GM19455 (cell line): ENCODE results near the gene ETFA.

Experiments used
- ATAC-seq: cut with Tn5 transposase; IDR thresholded peaks from one replicate; pipeline ENCODE4 v1.9.1; 2021; ENCODE audit not compliant: unreplicated experiment

ETFA gene

GRCh38 chr15:76177491-76178040 is 133.7 kb downstream of the ETFA start:
- ATAC-seq: no peak

- no peak for ATAC-seq
These were observed 134.7 kb downstream of the ETFA start for GRCh38 chr15:76176487-76177085.

GRCh38 chr15:76176059-76176458 is 135.2 kb downstream of the ETFA start:
- no peak for ATAC-seq

GRCh38 chr15:76175442-76175841 is 135.8 kb downstream of the ETFA start:
- no peak for ATAC-seq

- no peak for ATAC-seq
These were observed 136.6 kb downstream of the ETFA start for GRCh38 chr15:76174654-76175053.

GRCh38 chr15:76173317-76173834 is 137.9 kb downstream of the ETFA start:
- ATAC-seq: no peak

GRCh38 chr15:76172782-76173181 is 138.5 kb downstream of the ETFA start:
- ATAC-seq: no peak

GRCh38 chr15:76169911-76170800 is 141.1 kb downstream of the ETFA start:
- ATAC-seq: no peak

- no peak for ATAC-seq
These were observed 142.3 kb downstream of the ETFA start for GRCh38 chr15:76169018-76169417.

- ATAC-seq: no peak
These were observed 142.9 kb downstream of the ETFA start for GRCh38 chr15:76168237-76168984.

- no peak for ATAC-seq
These were observed 145.3 kb downstream of the ETFA start for GRCh38 chr15:76165951-76166350.
